DMS79 treated with DMSO at 0.1 percent for 48 hours (cell line): Measurements from ENCODE around the gene FBLN2.

ENCODE experiments used
- DNase-seq: peaks from one replicate; lab custom pipeline; 2025; lab: John Stamatoyannopoulos, UW

Gene FBLN2

GRCh38 chr3:13605555-13605954, 56.6 kb downstream of the FBLN2 start:
- DNase-seq = no peak

- no peak for DNase-seq
Measured at GRCh38 chr3:13607821-13608597, 59.1 kb downstream of the FBLN2 start.

GRCh38 chr3:13608969-13609725, 60.2 kb downstream of the FBLN2 start:
- no peak for DNase-seq

GRCh38 chr3:13610006-13610570, 61.2 kb downstream of the FBLN2 start:
- DNase-seq = no peak

GRCh38 chr3:13611221-13611620, 62.3 kb downstream of the FBLN2 start:
- DNase-seq = no peak

- no peak for DNase-seq
Measured at GRCh38 chr3:13612829-13613228, 63.9 kb downstream of the FBLN2 start.

GRCh38 chr3:13613343-13614190, 64.6 kb downstream of the FBLN2 start:
- no peak for DNase-seq

- DNase-seq = no peak
Measured at GRCh38 chr3:13614607-13615006, 65.7 kb downstream of the FBLN2 start.

- DNase-seq = no peak
Measured at GRCh38 chr3:13615019-13615528, 66.1 kb downstream of the FBLN2 start.

- no peak for DNase-seq
Measured at GRCh38 chr3:13616359-13616758, 67.4 kb downstream of the FBLN2 start.

GRCh38 chr3:13617097-13617738, 68.3 kb downstream of the FBLN2 start:
- DNase-seq = no peak

GRCh38 chr3:13617981-13618380, 69.1 kb downstream of the FBLN2 start:
- DNase-seq = no peak

GRCh38 chr3:13618836-13619235, 69.9 kb downstream of the FBLN2 start:
- DNase-seq = no peak

- no peak for DNase-seq
Measured at GRCh38 chr3:13619661-13620230, 70.8 kb downstream of the FBLN2 start.

GRCh38 chr3:13620281-13620680, 71.4 kb downstream of the FBLN2 start:
- DNase-seq = no peak

GRCh38 chr3:13620776-13621365, 71.9 kb downstream of the FBLN2 start:
- no peak for DNase-seq

GRCh38 chr3:13621381-13622221, 72.7 kb downstream of the FBLN2 start:
- DNase-seq = no peak

- no peak for DNase-seq
Measured at GRCh38 chr3:13622356-13622755, 73.4 kb downstream of the FBLN2 start.

- DNase-seq = peak; percentile 21
Measured at GRCh38 chr3:13623101-13623654, 74.3 kb downstream of the FBLN2 start.
